HepG2 (cell line): Measurements from ENCODE around the gene CLCN1.

ENCODE experiments used
- BRCA1 ChIP-seq: sonication (generic); formaldehyde crosslinking; IDR thresholded peaks from 2 replicates; pipeline ENCODE4 v1.4.0; 2020; ENCODE audit warnings: missing genetic modification reagents
- BRD4 ChIP-seq: sonication (generic); formaldehyde crosslinking; IDR thresholded peaks from 2 replicates; pipeline ENCODE4 v1.4.0; 2020; ENCODE audit warnings: missing genetic modification reagents
- CHD2 ChIP-seq: IDR thresholded peaks from 2 replicates; pipeline ENCODE4 v1.6.1; 2011; ENCODE audit warnings: low read depth, low read length, improper control_type of control experiment
- CTCF ChIP-seq: sonication (generic); formaldehyde crosslinking; IDR thresholded peaks from 2 replicates; pipeline ENCODE4 v1.5.0; 2020; ENCODE audit warnings: mild to moderate bottlenecking, missing genetic modification reagents, moderate library complexity
- HNRNPL ChIP-seq: fragments of 200-400 bp; formaldehyde crosslinking; IDR thresholded peaks from 2 replicates; pipeline ENCODE4 v1.6.1; 2017; ENCODE audit warnings: mild to moderate bottlenecking, low read depth, low read length
- NFE2L1 ChIP-seq: sonication (generic); formaldehyde crosslinking; IDR thresholded peaks from 2 replicates; pipeline ENCODE4 v1.4.0; 2020; ENCODE audit warnings: missing genetic modification reagents, mild to moderate bottlenecking, borderline replicate concordance
- NFYB ChIP-seq: sonication (generic); formaldehyde crosslinking; IDR thresholded peaks from 2 replicates; pipeline ENCODE4 v1.4.0; 2020; ENCODE audit warnings: missing genetic modification reagents
- USF2 ChIP-seq, 2 experiments: sonication (generic) in 1 of 2; formaldehyde crosslinking in 1 of 2; IDR thresholded peaks; 2 replicates each; pipeline versions ENCODE4 v1.5.1 to v1.6.1; 2011 to 2020; ENCODE audit warnings: borderline replicate concordance in 1 of 2, low read depth in 1 of 2, low read length in 1 of 2, mild to moderate bottlenecking in 1 of 2, missing genetic modification reagents in 1 of 2, moderate library complexity in 1 of 2
- ZFX ChIP-seq: sonication (generic); formaldehyde crosslinking; IDR thresholded peaks from 2 replicates; pipeline ENCODE4 v1.4.0; 2020; ENCODE audit warnings: mild to moderate bottlenecking, low read depth, missing genetic modification reagents, moderate library complexity
- ZNF550 ChIP-seq: sonication (generic); formaldehyde crosslinking; IDR thresholded peaks from 2 replicates; pipeline ENCODE4 v1.4.0; 2020; ENCODE audit warnings: mild to moderate bottlenecking, missing genetic modification reagents, borderline replicate concordance
- ZZZ3 ChIP-seq: sonication (generic); formaldehyde crosslinking; IDR thresholded peaks from 2 replicates; pipeline ENCODE4 v1.4.0; 2020; ENCODE audit warnings: missing genetic modification reagents, mild to moderate bottlenecking, borderline replicate concordance

DNA sequence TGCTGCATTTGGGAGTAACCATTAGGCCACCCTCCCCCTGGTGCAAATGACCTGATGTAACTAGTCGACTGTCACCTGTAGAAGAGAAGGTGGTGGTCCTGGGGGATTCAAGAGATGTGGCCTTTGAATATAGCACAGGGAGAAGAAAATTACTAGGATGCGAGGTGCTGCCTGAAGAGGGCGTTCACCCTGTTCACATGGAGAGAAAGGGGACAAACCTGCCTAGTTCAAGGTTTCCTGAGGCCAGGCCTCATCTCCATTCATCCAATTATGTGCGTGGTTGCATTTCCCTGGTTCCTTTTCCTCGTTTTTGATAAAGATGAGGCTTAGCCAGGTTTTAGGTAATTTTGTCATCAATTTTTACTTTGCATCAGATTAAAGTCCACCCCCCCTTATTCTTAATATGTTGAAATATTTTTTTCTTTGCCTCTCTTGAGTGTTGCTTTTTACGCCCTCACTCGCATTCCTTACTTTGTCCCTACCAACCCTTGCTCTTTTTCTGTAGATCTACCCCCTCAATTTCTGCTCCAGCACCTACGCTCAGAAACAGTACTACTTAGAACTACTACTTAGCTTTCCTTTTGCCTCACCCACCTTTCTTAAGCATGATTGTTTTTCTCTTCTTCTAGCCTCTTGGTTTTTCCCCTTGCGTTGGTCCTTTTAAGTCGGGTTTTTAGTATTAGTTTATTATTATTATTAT lies 13.7 kb downstream of the CLCN1 start:
- TF ChIP-seq CTCF (CRISPR knock-in tag): no peak
- no peak for TF ChIP-seq ZFX (CRISPR knock-in tag)
- TF ChIP-seq ZZZ3 (CRISPR knock-in tag): no peak
- no peak for TF ChIP-seq CHD2
- TF ChIP-seq BRCA1: no peak
- TF ChIP-seq USF2 (IDR thresholded peaks at IDR 0.05; ENCODE audit: low read depth, low read length): no peak
- TF ChIP-seq USF2 (CRISPR knock-in tag; IDR thresholded peaks at IDR 0.05; ENCODE audit: borderline replicate concordance): no peak
- no peak for TF ChIP-seq ZNF550 (CRISPR knock-in tag)
- no peak for TF ChIP-seq NFYB (CRISPR knock-in tag)
- TF ChIP-seq NFE2L1 (CRISPR knock-in tag): no peak
- no peak for TF ChIP-seq HNRNPL
- TF ChIP-seq BRD4 (CRISPR knock-in tag): no peak
